HepG2 (cell line): ENCODE measurements around the gene SYN1. TPM values are rescaled to one million over a fixed set of nuclear protein-coding genes. Genes with fewer than 3 reads are reported as not detected.

Experiments used
- ATAC-seq: fragments of 200-7000 bp; cut with Tn5 transposase; 3 replicates; pipeline ENCODE4 v1.9.1; 2020; ENCODE audit warnings: mild to moderate bottlenecking, moderate library complexity
- BruUV-seq: library from RNA; stranded (reverse); fragments of 400-500 nt; replicated peaks from 2 replicates; lab custom pipeline; 2021; lab: Mats Ljungman, UMichigan
- CTCF ChIA-PET: fragments of 300-600 bp; formaldehyde crosslinking; extraction: SDS; loops from one replicate; lab custom pipeline; 2021; ENCODE audit warnings: low total read pairs, inconsistent platforms, low intra/inter-chr PET ratio; lab: Yijun Ruan, JAX
- POLR2A ChIA-PET: fragments of 350-600 bp; sonication (Branson Sonifier 250); formaldehyde crosslinking; loops from one replicate; lab custom pipeline; 2020; ENCODE audit warnings: antibody characterized with exemption, inconsistent platforms; lab: Yijun Ruan, JAX
- DNase-seq: peaks from one replicate; pipeline ENCODE4 v3.0.0-alpha.2; 2015; ENCODE audit warnings: low spot score
- FAIRE-seq: peaks from 3 replicates; lab custom pipeline; 2011; peaks lifted over from hg19 to GRCh38; lab: Jason Lieb, UNC
- H2AFZ ChIP-seq: one replicate; pipeline ENCODE4 v1.6.1; 2011; ENCODE audit warnings: low read length, inconsistent platforms
- H3K27ac ChIP-seq: fragments of 300-600 bp; 3 replicates; pipeline ENCODE4 v1.8.0; 2011; ENCODE audit warnings: mixed run types, mild to moderate bottlenecking, mixed read lengths, low read length, inconsistent platforms; ENCODE audit not compliant: insufficient read depth; ENCODE audit errors: extremely low read length
- H3K27me3 ChIP-seq, 2 experiments: fragments of 200-600 bp in 1 of 2; 2 replicates in 1 of 2; 3 replicates in 1 of 2; pipeline versions ENCODE4 v1.6.0 to v1.8.0; 2011; ENCODE audit warnings: low read length in 2 of 2, mild to moderate bottlenecking in 2 of 2, moderate library complexity in 2 of 2, inconsistent platforms in 1 of 2; ENCODE audit not compliant: insufficient read depth in 2 of 2, control insufficient read depth in 1 of 2
- H3K36me3 ChIP-seq, 2 experiments: fragments of 200-600 bp in 1 of 2; replicated peaks in 1 of 2; 2 replicates in 1 of 2; 3 replicates in 1 of 2; pipeline versions ENCODE4 v1.5.1 to v1.8.0; 2011; ENCODE audit warnings: low read length in 2 of 2, inconsistent platforms in 1 of 2; ENCODE audit not compliant: insufficient read depth in 2 of 2, control insufficient read depth in 1 of 2
- H3K4me1 ChIP-seq: 2 replicates; pipeline ENCODE4 v1.5.1; 2012; ENCODE audit warnings: low read length, inconsistent platforms; ENCODE audit not compliant: insufficient read depth
- H3K4me2 ChIP-seq: 2 replicates; pipeline ENCODE4 v1.6.0; 2011; ENCODE audit warnings: low read depth, low read length, inconsistent platforms
- H3K4me3 ChIP-seq, 3 experiments: fragments of 200-600 bp in 1 of 3; sonication (generic), shearing (Covaris generic) in 1 of 3; replicated peaks in 1 of 3; 2 replicates each; pipeline ENCODE4 v1.5.1; 2011 to 2016; ENCODE audit warnings: low read length in 3 of 3, inconsistent platforms in 2 of 3, low read depth in 2 of 3, mild to moderate bottlenecking in 2 of 3, control low read depth in 1 of 3, mixed read lengths in 1 of 3; ENCODE audit not compliant: insufficient read depth in 1 of 3
- H3K79me2 ChIP-seq: one replicate; pipeline ENCODE4 v1.6.1; 2011; ENCODE audit warnings: low read length, inconsistent platforms; ENCODE audit not compliant: insufficient read depth
- H3K9ac ChIP-seq: 2 replicates; pipeline ENCODE4 v1.6.0; 2011; ENCODE audit warnings: mild to moderate bottlenecking, low read depth, low read length, inconsistent platforms; ENCODE audit not compliant: insufficient read depth
- H3K9me3 ChIP-seq: 2 replicates; pipeline ENCODE4 v1.5.1; 2012; ENCODE audit warnings: mild to moderate bottlenecking, low read length
- H4K20me1 ChIP-seq: 2 replicates; pipeline ENCODE4 v1.6.0; 2011; ENCODE audit warnings: inconsistent platforms, mild to moderate bottlenecking, low read length, moderate library complexity; ENCODE audit not compliant: insufficient read depth
- FOSL2 ChIP-seq: sonication (generic); formaldehyde crosslinking; IDR thresholded peaks from 2 replicates; pipeline ENCODE4 v1.4.0; 2020; ENCODE audit warnings: missing genetic modification reagents
- GABPA ChIP-seq, 2 experiments: IDR thresholded peaks; 2 replicates each; pipeline ENCODE4 v1.6.1; 2011 to 2016; ENCODE audit warnings: low read depth in 2 of 2, low read length in 1 of 2, missing biosample characterization in 1 of 2, missing genetic modification characterization in 1 of 2
- GABPB1 ChIP-seq: IDR thresholded peaks from 2 replicates; pipeline ENCODE4 v1.6.1; 2016; ENCODE audit warnings: mild to moderate bottlenecking, missing genetic modification reagents, moderate library complexity, missing compliant biosample characterization
- HNRNPLL ChIP-seq: fragments of 200-400 bp; formaldehyde crosslinking; IDR thresholded peaks from 2 replicates; pipeline ENCODE4 v1.6.1; 2017; ENCODE audit warnings: mild to moderate bottlenecking, low read depth, low read length; ENCODE audit not compliant: poor library complexity, severe bottlenecking
- POLR2G ChIP-seq: fragments of 200-400 bp; formaldehyde crosslinking; IDR thresholded peaks from 2 replicates; pipeline ENCODE4 v1.6.1; 2018; ENCODE audit warnings: mild to moderate bottlenecking, low read depth, low read length, moderate library complexity
- RAD51 ChIP-seq: fragments of 450-650 bp; IDR thresholded peaks from 2 replicates; pipeline ENCODE4 v1.6.1; 2016; ENCODE audit warnings: borderline replicate concordance
- RBFOX2 ChIP-seq: fragments of 200-400 bp; formaldehyde crosslinking; IDR thresholded peaks from 2 replicates; pipeline ENCODE4 v1.6.1; 2017; ENCODE audit warnings: low read depth, mild to moderate bottlenecking, low read length
- SALL1 ChIP-seq: sonication (generic); formaldehyde crosslinking; IDR thresholded peaks from 2 replicates; pipeline ENCODE4 v1.8.0; 2022; ENCODE audit warnings: mild to moderate bottlenecking, missing genetic modification reagents
- SAP130 ChIP-seq: IDR thresholded peaks from 2 replicates; pipeline ENCODE4 v1.6.1; 2016; ENCODE audit warnings: low read depth
- SPEN ChIP-seq: sonication (generic); formaldehyde crosslinking; IDR thresholded peaks from 2 replicates; pipeline ENCODE4 v1.5.1; 2020; ENCODE audit warnings: low read depth, mild to moderate bottlenecking, missing genetic modification reagents
- TAF1 ChIP-seq: sonication (generic); formaldehyde crosslinking; IDR thresholded peaks from 2 replicates; pipeline ENCODE4 v1.4.0; 2020; ENCODE audit warnings: missing genetic modification reagents
- UBTF ChIP-seq: sonication (generic); formaldehyde crosslinking; IDR thresholded peaks from 2 replicates; pipeline ENCODE4 v1.4.0; 2020; ENCODE audit warnings: mild to moderate bottlenecking, missing genetic modification reagents
- YY1 ChIP-seq: IDR thresholded peaks from 2 replicates; pipeline ENCODE4 v1.6.1; 2011; ENCODE audit warnings: low read length, low read depth, moderate library complexity, mild to moderate bottlenecking; ENCODE audit not compliant: insufficient read depth, insufficient replicate concordance
- ZFX ChIP-seq: sonication (generic); formaldehyde crosslinking; IDR thresholded peaks from 2 replicates; pipeline ENCODE4 v1.4.0; 2020; ENCODE audit warnings: mild to moderate bottlenecking, low read depth, missing genetic modification reagents, moderate library complexity
- ZKSCAN8 ChIP-seq: IDR thresholded peaks from 2 replicates; pipeline ENCODE4 v1.6.1; 2016; ENCODE audit warnings: borderline replicate concordance, missing genetic modification reagents, missing compliant biosample characterization
- ZNF687 ChIP-seq: sonication (generic); formaldehyde crosslinking; IDR thresholded peaks from 2 replicates; pipeline ENCODE4 v1.5.1; 2020; ENCODE audit warnings: mild to moderate bottlenecking, missing genetic modification reagents, moderate library complexity
- ZNF768 ChIP-seq: sonication (generic); formaldehyde crosslinking; IDR thresholded peaks from 2 replicates; pipeline ENCODE4 v1.4.0; 2020; ENCODE audit warnings: missing genetic modification reagents
- WGBS: methylation state at CpG from one replicate; pipeline ENCODE4 v1.1.6; 2017; ENCODE audit warnings: low lambda C conversion rate; 5-methylcytosine and 5-hydroxymethylcytosine counted together
- in situ Hi-C: cut with HindIII; loops from 2 replicates; pipeline ENCODE4 v1.10.0; 2017; ENCODE audit warnings: low pct_unique_long_range_greater_than_20kb; ENCODE audit not compliant: extremely low pct_ligation_motif_present
- intact Hi-C: fragments of 100-400 bp; cut with micrococcal nuclease; formaldehyde crosslinking; loops from one replicate; pipeline ENCODE4 v1.10.0; 2022; ENCODE audit not compliant: unreplicated experiment
- polyA plus RNA-seq, 8 experiments: library from polyadenylated mRNA; depleted of rRNA in 3 of 8; stranded (reverse) in 7 of 8; unstranded in 1 of 8; fragments of >200 nt; fragmentation: Illumina TruSeq in 4 of 8; extraction: Trizol in 4 of 8; gene quantifications; 2 replicates each; pipeline versions ENCODE4 v1.2.1 to v1.2.3, GENCODE V29; 2011 to 2016; ENCODE audit warnings: low read depth in 4 of 8, missing spikeins in 1 of 8, mixed read lengths in 1 of 8; ENCODE audit not compliant: insufficient read depth in 1 of 8
- total RNA-seq, 5 experiments: library from RNA; depleted of rRNA; stranded (reverse); fragments of >200 nt; fragmentation: Illumina TruSeq; extraction: Trizol; gene quantifications; 2 replicates each; pipeline ENCODE4 v1.2.3, GENCODE V29; 2016; ENCODE audit warnings: low read depth in 1 of 5

The SYN1 gene
- total and polyA plus RNA-seq, 2 of the 13 experiments (the other 11 are each of a cell fraction or from before 2014, with no cell fraction given): not detected

- Histone ChIP-seq H3K9ac (peak within 1 kb of the TSS; percentile 56; the same call in 1 of the 2 replicates), H3K9me3 (no peaks in the 10 kb centered on the region), H2AFZ (no peak within 1 kb of the TSS), H3K27ac (no peak within 1 kb of the TSS), H3K4me1 (peaks cover 23% of the 10 kb centered on the region), H3K27me3 (no peaks in the 10 kb centered on the region; a peak in 2 of 5 replicates), H3K4me3 (peak within 1 kb of the TSS; percentile 37 to 54 (median 45); a peak in 4 of 6 replicates), H3K4me2 (peak within 1 kb of the TSS; percentile 68), H3K36me3 (no peaks in the 10 kb centered on the region), H3K79me2 (no peaks in the 10 kb centered on the region), H4K20me1 (no peaks in the 10 kb centered on the region)
- no TSS peak for BruUV-seq
- in situ Hi-C loops (no loop called here), intact Hi-C loops (no loop called here)
- 0% methylated on average over 6 of the region's 28 CpGs for WGBS
- CTCF ChIA-PET: no interaction called here
- POLR2A ChIA-PET: no interaction called here
- DNase-seq: peak; percentile 63
- peak; percentile 77 for FAIRE-seq
- peak; percentile 91 for ATAC-seq
- peak; percentile 80 for TF ChIP-seq FOSL2
- TF ChIP-seq UBTF (CRISPR knock-in tag): peak; percentile 26; the same call in 1 of the 2 replicates
- TF ChIP-seq GABPB1 (CRISPR knock-in tag): peak; percentile 59; the same call in 1 of the 2 replicates
- peak; percentile 58 for TF ChIP-seq YY1
- TF ChIP-seq RBFOX2: peak; percentile 38; the same call in 1 of the 2 replicates
- peak; percentile 91 for TF ChIP-seq ZKSCAN8 (CRISPR knock-in tag)
- TF ChIP-seq SAP130: peak; percentile 42
- TF ChIP-seq ZNF687 (CRISPR knock-in tag): peak; percentile 53
- no peak for TF ChIP-seq SPEN (CRISPR knock-in tag)
- peak; percentile 93 for TF ChIP-seq ZNF768
- TF ChIP-seq TAF1: peak; percentile 38; the same call in 1 of the 2 replicates
- no peak for TF ChIP-seq RAD51
- TF ChIP-seq HNRNPLL: peak; percentile 77
- TF ChIP-seq SALL1 (CRISPR knock-in tag): no peak
- peak; percentile 50; the same call in 1 of the 2 replicates for TF ChIP-seq ZFX
- peak; percentile 62 for TF ChIP-seq POLR2G
- TF ChIP-seq GABPA (IDR thresholded peaks at IDR 0.05; ENCODE audit: low read depth, low read length): no peak; the same call in 1 of the 2 replicates
- TF ChIP-seq GABPA (CRISPR knock-in tag; IDR thresholded peaks at IDR 0.05; ENCODE audit: low read depth): peak; percentile 56
These were observed 37.7 kb downstream of the SYN1 start, which contains the start of gene TIMP1 for GRCh38 chrX:47581731-47582647. TSS of gene TIMP1 (plus strand) at chrX:47582436. CDS start at chrX:47583416, 980 bp downstream.
